Ovary (tissue), 3 donors: ENCODE measurements around the gene HYDIN.
"Not testable (repeated sequence)": the region's sequence is repeated elsewhere in the genome, so short reads cannot be mapped to it uniquely, and the experiment has no call there.

Experiments used
- EP300 ChIP-seq: sonication (generic); formaldehyde crosslinking; IDR thresholded peaks from one replicate; pipeline ENCODE4 v1.6.1; 2017; ENCODE audit warnings: antibody characterized with exemption
- TF ChIP-seq, protein P1 (sequence below), 3 donors: fragments of 450-650 bp in 2 of 3; fragments of 200-600 bp in 1 of 3; IDR thresholded peaks; one replicate each; pipeline versions ENCODE4 v1.5.1 to v1.8.0; 2016 to 2022; ENCODE audit warnings: antibody characterized with exemption in 3 of 3, mild to moderate bottlenecking in 1 of 3
- donor health status: DM: no; HTN: no; CAD: no.

DNA sequence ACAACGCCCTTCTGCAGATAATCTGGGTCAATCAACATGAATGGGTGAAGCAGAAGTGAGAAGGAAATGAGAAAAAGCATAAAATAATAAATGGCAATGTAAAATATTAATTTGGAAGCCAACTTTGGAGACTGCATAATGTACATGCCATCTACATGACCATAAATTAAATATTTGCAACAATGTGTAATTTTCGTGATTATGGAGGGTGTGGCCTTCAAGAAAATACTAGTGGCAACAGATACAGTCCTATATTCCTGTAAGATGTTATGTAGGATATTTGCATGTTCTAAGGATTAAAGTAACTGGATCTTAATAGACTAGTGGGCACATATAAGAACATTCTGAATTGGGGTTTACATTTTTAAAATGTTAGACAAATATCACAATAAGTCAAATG is 78.9 kb downstream of the HYDIN start:
- TF ChIP-seq, protein P1, sequence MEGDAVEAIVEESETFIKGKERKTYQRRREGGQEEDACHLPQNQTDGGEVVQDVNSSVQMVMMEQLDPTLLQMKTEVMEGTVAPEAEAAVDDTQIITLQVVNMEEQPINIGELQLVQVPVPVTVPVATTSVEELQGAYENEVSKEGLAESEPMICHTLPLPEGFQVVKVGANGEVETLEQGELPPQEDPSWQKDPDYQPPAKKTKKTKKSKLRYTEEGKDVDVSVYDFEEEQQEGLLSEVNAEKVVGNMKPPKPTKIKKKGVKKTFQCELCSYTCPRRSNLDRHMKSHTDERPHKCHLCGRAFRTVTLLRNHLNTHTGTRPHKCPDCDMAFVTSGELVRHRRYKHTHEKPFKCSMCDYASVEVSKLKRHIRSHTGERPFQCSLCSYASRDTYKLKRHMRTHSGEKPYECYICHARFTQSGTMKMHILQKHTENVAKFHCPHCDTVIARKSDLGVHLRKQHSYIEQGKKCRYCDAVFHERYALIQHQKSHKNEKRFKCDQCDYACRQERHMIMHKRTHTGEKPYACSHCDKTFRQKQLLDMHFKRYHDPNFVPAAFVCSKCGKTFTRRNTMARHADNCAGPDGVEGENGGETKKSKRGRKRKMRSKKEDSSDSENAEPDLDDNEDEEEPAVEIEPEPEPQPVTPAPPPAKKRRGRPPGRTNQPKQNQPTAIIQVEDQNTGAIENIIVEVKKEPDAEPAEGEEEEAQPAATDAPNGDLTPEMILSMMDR (IDR thresholded peaks at IDR 0.05), result not testable (repeated sequence)
- TF ChIP-seq EP300, result not testable (repeated sequence)
